Activated naive CD8-positive, alpha-beta T cell treated with anti-CD3 and anti-CD28 coated beads, Interleukin-2, amount 10 ng/mL, durations not matched to agents 7 days and 5 days (primary cell): ENCODE results near the gene SYT12. TPM values are rescaled to one million over a fixed set of nuclear protein-coding genes. Genes with fewer than 3 reads are reported as not detected.
"Not testable (repeated sequence)": the region's sequence is repeated elsewhere in the genome, so short reads cannot be mapped to it uniquely, and the experiment has no call there.

Source experiments
- ATAC-seq: fragments of 150-1000 bp; cut with Tn5 transposase; one replicate; pipeline ENCODE4 v1.10.0; 2021; ENCODE audit warnings: low read depth, moderate library complexity
- POLR2A ChIA-PET: fragments of 350-600 bp; sonication (Branson Sonifier 250); formaldehyde crosslinking; loops from one replicate; lab custom pipeline; 2021; ENCODE audit warnings: antibody characterized with exemption; lab: Charles Lee
- DNase-seq: peaks from one replicate; pipeline ENCODE4 v3.0.0; 2021
- H3K27ac Mint-ChIP-seq: one replicate; pipeline ENCODE4 v1.8.0; 2022; ENCODE audit warnings: mild to moderate bottlenecking, mixed read lengths
- H3K27me3 Mint-ChIP-seq: one replicate; pipeline ENCODE4 v1.8.0; 2022; ENCODE audit warnings: mild to moderate bottlenecking, moderate library complexity, mixed read lengths
- H3K36me3 Mint-ChIP-seq: one replicate; pipeline ENCODE4 v1.8.0; 2021; ENCODE audit warnings: mild to moderate bottlenecking, mixed read lengths
- H3K4me1 Mint-ChIP-seq: one replicate; pipeline ENCODE4 v1.8.0; 2021; ENCODE audit warnings: mixed read lengths
- H3K4me3 Mint-ChIP-seq: one replicate; pipeline ENCODE4 v1.8.0; 2022; ENCODE audit warnings: mild to moderate bottlenecking, moderate library complexity, mixed read lengths
- H3K9me3 Mint-ChIP-seq: one replicate; pipeline ENCODE4 v1.8.0; 2021; ENCODE audit warnings: mixed read lengths
- total RNA-seq, 2 experiments: library from RNA; stranded (reverse); gene quantifications; one replicate each; pipeline ENCODE4 v1.2.3, GENCODE V29; 2021

The SYT12 gene
- total RNA-seq, 2 experiments from 2014 or later = not detected

GRCh38 chr11:66985508-66986177, 37.3 kb upstream of the SYT12 start:
- Mint-ChIP-seq H3K36me3 (peaks cover 1% of the 10 kb centered on the region), H3K27me3 (peaks cover 18% of the 10 kb centered on the region), H3K4me3 (no peak overlapping the region), H3K4me1 (peaks cover 5% of the 10 kb centered on the region), H3K9me3 (no peaks in the 10 kb centered on the region), H3K27ac (no peak overlapping the region)
- DNase-seq = no peak
- POLR2A ChIA-PET = no interaction called here
- ATAC-seq = no peak

DNA sequence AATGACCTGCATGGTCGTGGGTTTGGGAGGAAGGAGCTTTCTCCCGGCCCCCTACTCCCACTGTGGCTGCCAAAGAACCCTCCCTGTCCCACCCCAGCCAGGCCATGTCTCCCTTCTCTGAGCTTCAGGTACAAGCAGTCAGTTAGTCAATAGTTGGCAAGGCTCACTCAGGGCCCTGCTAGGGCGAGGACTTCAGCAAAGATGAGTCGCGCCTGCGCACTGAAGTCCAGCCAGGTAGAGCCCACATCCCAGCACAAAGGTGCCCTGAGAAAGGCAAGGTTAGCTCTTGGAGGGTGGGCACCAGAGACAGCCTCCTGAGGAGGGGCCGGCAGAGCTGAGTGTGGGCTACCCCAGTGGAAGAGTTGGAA, 36.8 kb upstream of the SYT12 start:
- Mint-ChIP-seq H3K4me3 (no peak overlapping the region), H3K27me3 (peaks cover 18% of the 10 kb centered on the region), H3K9me3 (no peaks in the 10 kb centered on the region), H3K27ac (no peak overlapping the region), H3K4me1 (peaks cover 5% of the 10 kb centered on the region), H3K36me3 (peaks cover 1% of the 10 kb centered on the region)
- DNase-seq = no peak
- POLR2A ChIA-PET = no interaction called here
- ATAC-seq = no peak

GRCh38 chr11:66987158-66987620, 35.7 kb upstream of the SYT12 start:
- Mint-ChIP-seq H3K4me3 (no peak overlapping the region), H3K36me3 (peaks cover 1% of the 10 kb centered on the region), H3K27ac (no peak overlapping the region), H3K4me1 (peaks cover 3% of the 10 kb centered on the region), H3K9me3 (no peaks in the 10 kb centered on the region), H3K27me3 (peaks cover 19% of the 10 kb centered on the region)
- POLR2A ChIA-PET = no interaction called here
- DNase-seq = no peak
- ATAC-seq = no peak

DNA sequence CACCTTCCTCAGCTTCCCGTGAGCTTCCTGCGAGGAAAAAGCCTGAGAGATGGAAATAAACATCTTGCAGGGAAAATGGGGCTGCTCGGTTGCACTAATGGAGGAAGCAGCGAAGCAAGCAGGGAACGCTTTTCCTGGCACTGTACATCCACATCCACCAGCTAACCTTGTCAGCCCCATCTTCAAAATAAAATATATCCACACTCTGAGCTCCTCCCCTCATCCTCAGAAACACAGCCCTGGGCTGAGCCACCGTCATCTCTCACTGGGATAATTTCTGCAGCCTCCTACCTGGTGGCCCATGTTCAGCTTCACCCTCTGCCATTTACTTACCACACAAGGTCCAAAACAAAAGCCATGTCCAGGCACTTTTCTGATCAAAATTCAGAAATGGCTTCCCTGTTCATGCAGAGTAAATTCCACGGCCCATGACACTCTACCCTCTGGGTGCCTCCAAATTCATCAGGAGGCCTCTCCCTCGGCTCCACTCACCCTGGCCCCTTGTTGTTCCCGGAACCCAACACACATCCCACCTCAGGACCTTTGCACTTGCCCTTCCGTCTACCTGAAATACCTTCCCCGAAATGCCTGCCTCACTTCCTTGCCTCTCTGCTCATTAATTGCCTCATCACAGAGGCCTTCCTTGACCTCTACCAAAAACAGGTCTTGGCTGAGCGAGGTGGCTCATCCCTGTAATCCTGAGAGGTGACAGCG, 34.9 kb upstream of the SYT12 start:
- Mint-ChIP-seq H3K36me3 (peaks cover 1% of the 10 kb centered on the region), H3K27me3 (peaks cover 14% of the 10 kb centered on the region), H3K9me3 (no peaks in the 10 kb centered on the region), H3K27ac (no peak overlapping the region), H3K4me1 (peaks cover 2% of the 10 kb centered on the region), H3K4me3 (no peak overlapping the region)
- ATAC-seq = no peak
- DNase-seq = no peak
- POLR2A ChIA-PET = no interaction called here

DNA sequence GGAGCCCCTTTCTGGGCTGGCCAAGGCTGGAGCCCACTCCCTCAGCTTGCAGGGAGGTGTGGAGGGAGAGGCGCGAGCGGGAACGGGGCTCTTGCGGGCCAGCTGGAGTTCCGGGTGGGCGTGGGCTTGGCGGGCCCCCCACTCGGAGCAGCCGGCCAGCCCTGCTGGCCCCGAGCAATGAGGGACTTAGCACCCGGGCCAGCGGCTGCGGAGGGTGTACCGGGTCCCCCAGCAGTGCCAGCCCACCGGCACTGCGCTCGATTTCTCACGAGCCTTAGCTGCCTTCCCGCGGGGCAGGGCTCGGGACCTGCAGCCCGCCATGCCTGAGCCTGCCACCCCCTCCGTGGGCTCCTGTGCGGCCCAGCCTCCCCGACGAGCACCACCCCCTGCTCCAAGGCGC, 34.2 kb upstream of the SYT12 start:
- H3K27me3 Mint-ChIP-seq = peaks cover 14% of the 10 kb centered on the region
- H3K4me3 Mint-ChIP-seq, H3K36me3 Mint-ChIP-seq, H3K4me1 Mint-ChIP-seq, DNase-seq, ATAC-seq, H3K9me3 Mint-ChIP-seq, H3K27ac Mint-ChIP-seq, POLR2A ChIA-PET: not testable (repeated sequence)

DNA sequence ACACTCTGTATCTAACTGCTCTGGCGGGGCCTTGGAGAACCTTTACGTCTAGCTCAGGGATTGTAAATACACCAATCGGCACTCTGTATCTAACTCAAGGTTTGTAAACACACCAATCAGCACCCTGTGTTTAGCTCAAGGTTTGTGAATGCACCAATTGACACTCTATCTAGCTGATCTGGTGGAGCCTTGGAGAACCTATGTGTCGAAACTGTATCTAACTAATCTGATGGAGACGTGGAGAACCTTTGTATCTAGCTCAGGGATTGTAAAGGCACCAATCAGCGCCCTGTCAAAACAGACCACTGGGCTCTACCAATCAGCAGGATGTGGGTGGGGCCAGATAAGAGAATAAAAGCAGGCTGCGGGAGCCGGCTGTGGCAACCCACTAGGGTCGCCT, 33.6 kb upstream of the SYT12 start:
- H3K4me1 Mint-ChIP-seq, H3K4me3 Mint-ChIP-seq, H3K36me3 Mint-ChIP-seq, ATAC-seq, H3K9me3 Mint-ChIP-seq, H3K27ac Mint-ChIP-seq, POLR2A ChIA-PET, DNase-seq: not testable (repeated sequence)
- peaks cover 14% of the 10 kb centered on the region for H3K27me3 Mint-ChIP-seq

GRCh38 chr11:66992041-66992440, 30.9 kb upstream of the SYT12 start:
- Mint-ChIP-seq H3K4me3 (no peak overlapping the region), H3K27ac (no peak overlapping the region), H3K4me1 (peaks cover 2% of the 10 kb centered on the region), H3K9me3 (no peaks in the 10 kb centered on the region), H3K27me3 (peaks cover 18% of the 10 kb centered on the region), H3K36me3 (no peaks in the 10 kb centered on the region)
- POLR2A ChIA-PET = no interaction called here
- DNase-seq (no peak), ATAC-seq (no peak)

DNA sequence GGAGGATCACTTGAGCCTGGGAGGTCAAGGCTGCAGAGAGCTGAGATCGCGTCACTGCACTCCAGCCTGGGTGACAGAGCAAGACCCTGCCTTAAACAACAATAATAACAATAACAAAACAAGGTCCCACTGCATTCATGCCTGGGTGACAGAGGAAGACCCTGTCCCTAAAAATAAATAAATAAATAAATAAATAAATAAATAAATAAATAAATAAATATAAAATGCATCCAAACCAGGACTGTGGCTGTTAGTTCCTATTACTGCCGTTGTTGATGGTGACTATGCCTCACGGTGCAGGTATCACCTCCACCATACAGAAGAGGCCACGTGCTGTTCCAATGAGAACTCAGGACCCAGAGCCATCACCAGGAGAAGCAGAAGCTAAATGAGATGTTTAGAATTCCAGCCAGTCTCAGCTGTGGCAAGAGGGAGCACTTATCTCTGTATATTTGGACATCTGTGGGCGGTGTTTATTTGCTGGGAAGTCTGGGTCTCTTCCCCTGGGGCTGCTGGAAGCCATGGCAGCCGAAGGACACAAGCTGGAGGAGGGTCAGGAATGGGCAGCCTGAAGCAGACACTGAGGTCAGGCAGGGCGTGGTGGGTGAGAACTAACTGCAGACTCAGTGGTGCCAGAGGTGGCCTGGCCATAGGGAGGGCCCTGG, 26.2 kb upstream of the SYT12 start:
- no peak overlapping the region for H3K27ac Mint-ChIP-seq
- H3K27me3 Mint-ChIP-seq = peaks cover 16% of the 10 kb centered on the region
- DNase-seq (no peak), ATAC-seq (no peak)
- POLR2A ChIA-PET = no interaction called here
- no peak overlapping the region for H3K4me3 Mint-ChIP-seq
- H3K36me3 Mint-ChIP-seq = no peaks in the 10 kb centered on the region
- H3K4me1 Mint-ChIP-seq = no peaks in the 10 kb centered on the region
- H3K9me3 Mint-ChIP-seq = no peaks in the 10 kb centered on the region

GRCh38 chr11:66999555-66999954, 23.4 kb upstream of the SYT12 start:
- Mint-ChIP-seq H3K4me3 (no peak overlapping the region), H3K36me3 (no peaks in the 10 kb centered on the region), H3K27ac (no peak overlapping the region), H3K4me1 (no peaks in the 10 kb centered on the region), H3K9me3 (no peaks in the 10 kb centered on the region), H3K27me3 (peaks cover 9% of the 10 kb centered on the region)
- ATAC-seq (no peak), DNase-seq (no peak)
- POLR2A ChIA-PET = no interaction called here

GRCh38 chr11:67001332-67001731, 21.6 kb upstream of the SYT12 start:
- POLR2A ChIA-PET = no interaction called here
- no peak overlapping the region for H3K27ac Mint-ChIP-seq
- no peaks in the 10 kb centered on the region for H3K9me3 Mint-ChIP-seq
- no peaks in the 10 kb centered on the region for H3K36me3 Mint-ChIP-seq
- peaks cover 7% of the 10 kb centered on the region for H3K27me3 Mint-ChIP-seq
- ATAC-seq = no peak
- H3K4me3 Mint-ChIP-seq = no peak overlapping the region
- no peak for DNase-seq
- H3K4me1 Mint-ChIP-seq = no peaks in the 10 kb centered on the region

DNA sequence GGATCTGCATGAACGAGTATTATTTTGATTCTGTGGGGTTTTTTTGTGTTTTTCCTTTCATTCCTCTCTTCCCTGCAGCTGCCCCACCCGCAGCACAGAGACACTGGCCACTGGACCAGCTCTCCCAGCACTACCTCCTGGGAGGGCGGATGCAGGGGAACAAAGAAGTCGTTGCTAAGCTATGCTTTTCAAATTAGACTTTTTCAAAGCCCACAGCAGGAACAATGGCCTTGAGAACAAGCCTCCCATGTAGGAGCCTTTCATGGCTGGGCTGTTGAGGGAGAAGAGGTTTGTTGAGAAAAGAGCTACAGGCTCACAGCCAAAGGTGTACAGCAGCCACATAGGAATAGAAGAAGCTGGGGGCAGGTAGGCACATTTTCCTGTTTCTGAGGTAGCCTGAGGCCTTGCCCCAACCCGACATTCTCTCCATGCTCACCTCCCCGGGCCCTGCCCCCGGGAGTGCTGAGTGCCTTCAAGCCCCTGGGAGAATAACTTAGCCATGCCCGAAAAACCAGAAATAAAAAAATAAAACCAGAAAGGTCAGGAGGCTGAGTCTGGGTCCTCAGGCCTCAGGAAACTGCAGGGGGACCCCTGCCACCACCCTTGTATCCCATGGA, 20.5 kb upstream of the SYT12 start:
- Mint-ChIP-seq H3K4me3 (no peak overlapping the region), H3K27ac (no peak overlapping the region), H3K9me3 (no peaks in the 10 kb centered on the region), H3K36me3 (no peaks in the 10 kb centered on the region), H3K4me1 (no peaks in the 10 kb centered on the region), H3K27me3 (peaks cover 2% of the 10 kb centered on the region)
- ATAC-seq (no peak), DNase-seq (no peak)
- POLR2A ChIA-PET = interaction anchor here (0.6 kb wide), 1 partner anchor 61 kb away, joined by 4 read pairs; no protein-coding TSS in a partner anchor

DNA sequence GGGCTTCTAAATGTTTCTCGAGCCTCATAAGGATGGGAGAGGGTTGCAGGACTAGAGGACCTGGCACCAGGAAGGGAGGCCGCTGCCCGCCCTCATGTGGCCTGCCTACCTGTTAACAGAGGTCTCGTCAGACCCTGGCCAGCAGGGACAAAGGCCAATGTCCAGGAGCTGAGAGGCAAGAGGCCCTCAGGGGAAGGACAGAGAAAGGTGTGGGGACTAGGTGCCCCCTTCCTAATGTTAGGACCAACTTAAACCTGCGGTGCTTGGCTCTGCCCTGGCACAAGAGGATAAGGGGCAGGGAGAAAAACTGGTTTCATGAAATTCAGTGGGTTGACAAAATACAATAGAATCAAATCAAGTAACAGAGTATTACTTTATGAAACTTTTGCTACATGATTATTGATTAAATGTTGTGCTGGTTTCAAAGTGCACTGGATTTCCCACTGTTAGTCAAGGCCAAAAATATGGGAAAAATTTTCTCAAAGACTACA, 20.0 kb upstream of the SYT12 start:
- peaks cover 2% of the 10 kb centered on the region for H3K27me3 Mint-ChIP-seq

GRCh38 chr11:67005200-67005599, 17.7 kb upstream of the SYT12 start:
- H3K27me3 Mint-ChIP-seq, DNase-seq, POLR2A ChIA-PET, ATAC-seq, H3K4me1 Mint-ChIP-seq, H3K36me3 Mint-ChIP-seq, H3K9me3 Mint-ChIP-seq, H3K27ac Mint-ChIP-seq, H3K4me3 Mint-ChIP-seq: not testable (repeated sequence)

More for the DNA sequence above, 20.0 kb upstream of the SYT12 start:
- Mint-ChIP-seq H3K4me3 (no peak overlapping the region), H3K36me3 (no peaks in the 10 kb centered on the region), H3K27ac (no peak overlapping the region), H3K4me1 (no peaks in the 10 kb centered on the region), H3K9me3 (no peaks in the 10 kb centered on the region)
- DNase-seq (no peak), ATAC-seq (no peak)
- POLR2A ChIA-PET = interaction anchor here (0.6 kb wide), 1 partner anchor 60 kb away, joined by 4 read pairs; no protein-coding TSS in a partner anchor
